ENCODE data around the gene CBL. TPM values are rescaled to one million over a fixed set of nuclear protein-coding genes. Genes with fewer than 3 reads are reported as not detected.

CBL gene
- total RNA-seq, 1 donor: 20.7 TPM

GRCh38 chr11:119295178-119295577 is 89.0 kb downstream of the CBL start:
- peak; percentile 14 for TF ChIP-seq CTCF (IDR thresholded peaks at IDR 0.05; ENCODE audit: insufficient read depth, low read depth, low read length)
- H3K4me3 ChIP-seq (ENCODE audit: low read depth, low read length): no peak overlapping the region
- peak; percentile 23 for DNase-seq (ENCODE audit: low read depth)

DNA sequence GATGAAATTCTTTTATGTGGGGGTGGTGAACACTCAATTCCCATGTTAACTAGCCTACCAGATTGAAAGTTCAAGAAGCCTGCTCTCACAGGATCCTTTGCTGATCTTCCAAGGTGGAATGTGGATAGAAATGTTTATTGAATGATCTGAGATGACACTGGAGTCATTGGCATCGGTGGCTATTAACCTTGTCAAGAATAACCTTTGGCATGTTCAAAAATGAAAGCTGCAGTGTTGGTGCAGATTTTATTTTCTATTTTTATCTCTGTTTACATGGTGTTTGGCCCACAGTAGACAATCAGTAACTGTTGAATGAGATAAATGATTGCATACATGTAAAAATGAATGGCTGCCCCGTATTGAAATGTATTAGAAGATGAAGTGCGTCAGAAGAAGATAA is 91.8 kb downstream of the CBL start:
- DNase-seq (ENCODE audit: low read depth): no peak
- H3K4me3 ChIP-seq (ENCODE audit: low read depth, low read length): no peak overlapping the region
- TF ChIP-seq CTCF (IDR thresholded peaks at IDR 0.05; ENCODE audit: insufficient read depth, low read depth, low read length): no peak

DNA sequence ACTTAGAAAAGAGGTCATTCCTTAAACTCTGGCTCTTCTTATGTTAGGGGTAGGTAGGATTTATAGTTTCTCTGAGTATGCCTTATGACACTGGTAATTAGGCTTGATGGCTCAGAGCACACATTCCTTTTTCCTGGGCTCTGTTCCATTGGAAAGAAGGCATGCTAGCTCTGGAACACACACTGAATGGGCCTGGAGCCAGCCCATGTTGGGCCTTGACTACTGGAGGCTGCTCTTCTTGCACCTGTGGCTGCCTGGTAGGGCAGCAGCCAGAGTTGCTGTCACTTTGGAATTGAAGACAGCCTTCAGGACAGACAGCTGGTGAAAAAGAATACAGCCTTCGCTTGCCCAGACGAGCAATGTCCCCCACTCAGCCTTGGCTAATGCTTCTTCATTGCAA is 92.6 kb downstream of the CBL start:
- DNase-seq (ENCODE audit: low read depth): no peak
- no peak for TF ChIP-seq CTCF (IDR thresholded peaks at IDR 0.05; ENCODE audit: insufficient read depth, low read depth, low read length)
- H3K4me3 ChIP-seq (ENCODE audit: low read depth, low read length): no peak overlapping the region

DNA sequence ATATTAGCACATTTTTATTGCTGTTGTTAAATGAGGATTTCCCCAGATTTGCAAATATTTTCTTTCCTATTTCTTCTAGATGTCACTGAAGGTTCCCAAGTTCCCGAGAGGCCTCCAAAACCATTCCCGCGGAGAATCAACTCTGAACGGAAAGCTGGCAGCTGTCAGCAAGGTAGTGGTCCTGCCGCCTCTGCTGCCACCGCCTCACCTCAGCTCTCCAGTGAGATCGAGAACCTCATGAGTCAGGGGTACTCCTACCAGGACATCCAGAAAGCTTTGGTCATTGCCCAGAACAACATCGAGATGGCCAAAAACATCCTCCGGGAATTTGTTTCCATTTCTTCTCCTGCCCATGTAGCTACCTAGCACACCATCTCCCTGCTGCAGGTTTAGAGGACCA is 93.3 kb downstream of the CBL start:
- no peak for DNase-seq (ENCODE audit: low read depth)
- TF ChIP-seq CTCF (IDR thresholded peaks at IDR 0.05; ENCODE audit: insufficient read depth, low read depth, low read length): no peak
- no peak overlapping the region for H3K4me3 ChIP-seq (ENCODE audit: low read depth, low read length)

- DNase-seq (ENCODE audit: low read depth): no peak
- no peak overlapping the region for H3K4me3 ChIP-seq (ENCODE audit: low read depth, low read length)
- no peak for TF ChIP-seq CTCF (IDR thresholded peaks at IDR 0.05; ENCODE audit: insufficient read depth, low read depth, low read length)
Observed at GRCh38 chr11:119300198-119300964, 94.2 kb downstream of the CBL start.

DNA sequence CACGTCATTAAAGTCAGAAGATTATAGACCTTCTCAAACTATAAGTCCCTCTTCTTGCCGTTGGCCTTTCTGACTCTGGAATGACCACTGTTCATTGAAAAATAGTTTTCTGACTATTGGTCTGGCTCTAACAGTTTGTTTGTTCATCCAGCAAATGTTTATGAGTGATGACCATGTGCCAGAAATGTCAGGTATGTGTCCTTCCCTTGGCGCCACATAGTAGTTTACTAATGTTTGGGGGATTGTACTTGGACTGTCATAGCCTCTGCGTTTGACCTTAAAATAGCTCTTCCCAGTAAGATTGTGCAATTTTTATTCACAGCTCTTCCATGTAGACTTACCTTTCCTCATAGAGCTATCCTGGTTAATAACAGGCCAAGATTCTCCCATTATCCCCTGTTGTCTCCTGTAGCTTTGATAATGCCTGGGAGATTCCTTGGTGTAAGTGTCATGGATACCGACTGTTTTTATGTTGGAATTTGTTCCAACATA is 97.1 kb downstream of the CBL start:
- no peak for TF ChIP-seq CTCF (IDR thresholded peaks at IDR 0.05; ENCODE audit: insufficient read depth, low read depth, low read length)
- DNase-seq (ENCODE audit: low read depth): no peak
- no peak overlapping the region for H3K4me3 ChIP-seq (ENCODE audit: low read depth, low read length)

All from fibroblast of villous mesenchyme (primary cell).